ENCODE data around the gene TLCD2. TPM values are rescaled to one million over a fixed set of nuclear protein-coding genes. Genes with fewer than 3 reads are reported as not detected.

Gene TLCD2
- total and polyA plus RNA-seq, 11 donors = 1.5 to 6.1 (median 2.3) TPM

DNA sequence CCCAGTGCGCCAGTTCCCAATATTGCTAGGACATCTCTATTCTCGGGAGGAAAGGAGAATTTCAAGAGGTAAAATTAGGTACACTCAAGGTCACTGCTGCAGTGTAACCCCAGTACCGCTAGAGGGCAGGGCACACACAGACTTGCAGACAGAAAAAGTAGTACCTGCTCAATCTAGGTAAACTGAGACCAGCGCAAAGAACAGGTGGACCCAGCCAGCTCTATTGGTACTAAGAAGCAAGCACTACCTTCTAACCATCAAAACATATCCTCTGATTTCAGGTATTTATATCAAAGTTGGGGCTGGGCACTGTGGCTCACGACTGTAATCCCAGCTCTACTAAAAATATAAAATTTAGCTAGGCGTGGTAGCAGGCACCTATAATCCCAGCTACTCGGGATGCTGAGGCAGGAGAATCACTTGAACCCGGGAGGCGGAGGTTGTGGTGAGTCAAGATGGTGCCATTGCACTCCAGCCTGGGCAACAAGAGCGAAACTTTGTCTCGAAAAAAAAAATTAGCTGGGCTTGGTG is 10.7 kb upstream of the TLCD2 start:
- DNase-seq (peak; percentile 58 to 78 (median 65)), ATAC-seq (no peak)
- peaks cover 0 to 2% (median 0%) of the 10 kb centered on the region in 9 donors for H3K36me3 ChIP-seq
- no peaks in the 10 kb centered on the region for H3K27me3 ChIP-seq
- no peaks in the 10 kb centered on the region for H3K9me3 ChIP-seq
- no peak for TF ChIP-seq POLR2A (IDR thresholded peaks at IDR 0.05)
- TF ChIP-seq, protein P1, sequence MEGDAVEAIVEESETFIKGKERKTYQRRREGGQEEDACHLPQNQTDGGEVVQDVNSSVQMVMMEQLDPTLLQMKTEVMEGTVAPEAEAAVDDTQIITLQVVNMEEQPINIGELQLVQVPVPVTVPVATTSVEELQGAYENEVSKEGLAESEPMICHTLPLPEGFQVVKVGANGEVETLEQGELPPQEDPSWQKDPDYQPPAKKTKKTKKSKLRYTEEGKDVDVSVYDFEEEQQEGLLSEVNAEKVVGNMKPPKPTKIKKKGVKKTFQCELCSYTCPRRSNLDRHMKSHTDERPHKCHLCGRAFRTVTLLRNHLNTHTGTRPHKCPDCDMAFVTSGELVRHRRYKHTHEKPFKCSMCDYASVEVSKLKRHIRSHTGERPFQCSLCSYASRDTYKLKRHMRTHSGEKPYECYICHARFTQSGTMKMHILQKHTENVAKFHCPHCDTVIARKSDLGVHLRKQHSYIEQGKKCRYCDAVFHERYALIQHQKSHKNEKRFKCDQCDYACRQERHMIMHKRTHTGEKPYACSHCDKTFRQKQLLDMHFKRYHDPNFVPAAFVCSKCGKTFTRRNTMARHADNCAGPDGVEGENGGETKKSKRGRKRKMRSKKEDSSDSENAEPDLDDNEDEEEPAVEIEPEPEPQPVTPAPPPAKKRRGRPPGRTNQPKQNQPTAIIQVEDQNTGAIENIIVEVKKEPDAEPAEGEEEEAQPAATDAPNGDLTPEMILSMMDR (IDR thresholded peaks at IDR 0.05) = peak; percentile 92 to 98 (median 95)
- H3K4me1 ChIP-seq = peaks cover 5 to 62% (median 45%) of the 10 kb centered on the region in 12 donors
- peak overlapping the region in 9 of 12 donors; percentile 33 to 96 (median 56) for H3K27ac ChIP-seq
- WGBS, 4 donors = 32 to 42% (median 41%) methylated on average over 11 of the region's 11 CpGs
- intact Hi-C loops (cut with DNase I) = loop anchor here (1.0 to 10.0 kb wide), 9 partner anchors 61 to 304 kb away; partner anchors contain the start of gene RTN4RL1 (in 1 of the 10)
- H3K4me3 ChIP-seq = peak overlapping the region in 4 of 12 donors; percentile 16 to 29 (median 18)

DNA sequence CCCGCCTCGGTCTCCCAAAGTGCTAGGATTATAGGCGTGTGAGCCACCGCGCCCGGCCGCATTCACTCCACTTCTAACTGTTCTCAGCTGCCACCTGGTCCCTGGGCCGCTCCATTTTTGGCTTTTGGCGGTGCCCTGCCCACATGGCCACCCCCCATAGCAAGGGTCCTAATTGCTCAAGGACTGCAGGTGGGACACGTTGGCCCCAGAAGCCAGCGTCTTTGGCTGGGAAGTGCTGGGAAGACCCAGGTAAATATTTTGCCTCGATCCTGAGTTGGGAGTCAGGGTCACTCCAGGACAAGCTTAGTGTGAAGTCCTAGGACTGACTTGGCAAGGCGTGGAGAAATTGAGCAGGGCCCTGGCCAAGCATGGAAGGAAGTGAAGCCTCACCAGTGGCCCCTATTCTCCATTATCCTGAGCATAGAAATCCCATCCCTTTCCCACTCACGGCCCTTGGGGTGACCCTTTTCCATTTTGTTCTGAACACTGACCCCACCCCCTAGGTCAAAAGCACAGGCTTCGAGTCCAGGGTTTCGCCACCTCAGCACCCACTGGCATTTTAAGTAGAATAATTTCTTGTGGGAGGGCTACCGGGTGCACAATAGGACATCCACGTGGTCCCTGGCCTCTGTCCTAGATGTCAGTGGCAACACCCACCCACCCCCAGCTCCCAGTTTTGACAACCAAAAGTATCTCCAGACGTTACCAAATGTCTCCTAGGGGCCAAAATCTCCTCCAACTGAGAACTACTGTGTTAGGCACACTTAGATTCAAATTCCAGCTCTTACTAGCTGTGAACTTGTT is 8.4 kb upstream of the TLCD2 start:
- Histone ChIP-seq H3K27ac (peak overlapping the region in 11 of 12 donors; percentile 96 to 100 (median 100)), H3K36me3 (peaks cover 0 to 8% (median 6%) of the 10 kb centered on the region in 9 donors), H3K4me3 (peak overlapping the region in 2 of 12 donors; percentile 81 to 87), H3K4me1 (peaks cover 9 to 60% (median 33%) of the 10 kb centered on the region in 12 donors), H3K9me3 (no peaks in the 10 kb centered on the region), H3K27me3 (no peaks in the 10 kb centered on the region)
- DNase-seq (peak in 2 of 5 donors; percentile 32 to 37), ATAC-seq (no peak)
- intact Hi-C loops (cut with DNase I) = loop anchor here in 3 of 10 donors (5.0 to 10.0 kb wide), 5 partner anchors 144 to 676 kb away; partner anchors contain the start of genes OVCA2 (in 1 of the 3) and RTN4RL1 (in 1 of the 3)
- TF ChIP-seq POLR2A (IDR thresholded peaks at IDR 0.05) = no peak
- TF ChIP-seq, protein P1 (IDR thresholded peaks at IDR 0.05) = no peak
- 63 to 72% (median 69%) methylated on average over 19 of the region's 19 CpGs for WGBS, 4 donors

DNA sequence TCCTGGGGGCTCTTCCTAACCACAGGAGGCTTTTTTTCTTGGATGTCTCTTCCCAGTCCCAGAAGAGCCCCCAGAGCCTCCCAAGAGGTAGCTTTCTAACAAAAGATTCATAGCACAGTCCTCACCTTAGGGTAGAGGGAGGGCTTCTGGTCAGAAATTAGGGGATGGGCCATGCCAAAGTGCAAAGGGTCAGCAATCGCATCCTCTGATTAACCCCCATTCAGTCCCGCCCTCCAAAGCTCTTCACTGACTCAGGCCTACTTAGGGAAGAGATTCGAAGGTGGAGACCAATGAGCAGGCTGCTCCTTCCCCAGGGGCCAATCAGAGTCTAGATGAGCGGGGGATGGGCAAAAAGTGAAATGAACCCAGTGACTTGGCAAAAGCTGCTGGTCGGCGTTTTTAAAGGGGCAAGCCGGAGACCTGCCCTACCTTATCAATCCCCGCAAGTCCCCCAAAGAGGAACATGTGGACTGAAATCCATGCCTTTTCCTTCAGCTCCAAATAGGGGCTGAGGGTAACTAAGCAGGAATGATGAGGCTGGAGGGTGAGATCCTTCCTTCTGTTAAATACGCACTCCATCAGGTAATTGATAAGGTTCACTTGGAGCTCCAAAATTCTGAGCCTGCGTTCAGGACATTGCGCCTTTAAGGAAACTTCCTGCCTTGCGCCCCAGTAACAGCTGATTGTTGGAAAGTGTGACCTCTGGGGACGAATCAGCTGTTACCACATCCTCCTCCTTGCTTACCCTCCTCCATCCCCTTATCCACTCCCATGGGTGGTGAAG is 6.9 kb upstream of the TLCD2 start:
- peak; percentile 87 to 96 (median 95) for DNase-seq
- WGBS, 4 donors = 0 to 3% (median 0%) methylated on average over 13 of the region's 13 CpGs
- intact Hi-C loops (cut with DNase I) = loop anchor here in 4 of 10 donors (2.0 to 10.0 kb wide), 7 partner anchors 32 to 678 kb away; partner anchors contain the start of genes OVCA2 (in 1 of the 4), PRPF8 (in 1 of the 4) and RTN4RL1 (in 1 of the 4)
- H3K9me3 ChIP-seq = no peaks in the 10 kb centered on the region
- no peaks in the 10 kb centered on the region for H3K27me3 ChIP-seq
- peak overlapping the region; percentile 58 to 96 (median 86) for H3K4me3 ChIP-seq
- peaks cover 9 to 60% (median 43%) of the 10 kb centered on the region in 12 donors for H3K4me1 ChIP-seq
- ATAC-seq = peak; percentile 64 to 73 (median 69)
- peak overlapping the region; percentile 96 to 100 (median 100) for H3K27ac ChIP-seq
- peak; percentile 37 to 45 for TF ChIP-seq POLR2A (IDR thresholded peaks at IDR 0.05)
- TF ChIP-seq, protein P1 (IDR thresholded peaks at IDR 0.05) = no peak
- H3K36me3 ChIP-seq = peaks cover 0 to 22% (median 20%) of the 10 kb centered on the region in 9 donors

Measured in heart left ventricle (tissue), 16 donors.